Hepatocyte (in vitro differentiated cells): ENCODE results near the gene FBP1. TPM values are rescaled to one million over a fixed set of nuclear protein-coding genes. Genes with fewer than 3 reads are reported as not detected.

Experiments used
- DNase-seq: peaks from one replicate; pipeline ENCODE4 v3.0.0-alpha.2; 2016; ENCODE audit warnings: low spot score
- H2AFZ ChIP-seq: fragments of 200-600 bp; sonication (generic); 2 replicates; pipeline ENCODE4 v1.6.0; 2016; ENCODE audit warnings: antibody characterized with exemption, mild to moderate bottlenecking
- H3K27ac ChIP-seq: fragments of 200-600 bp; sonication (generic); 2 replicates; pipeline ENCODE4 v1.5.1; 2016; ENCODE audit warnings: mild to moderate bottlenecking
- H3K27me3 ChIP-seq: fragments of 200-600 bp; sonication (generic); 2 replicates; pipeline ENCODE4 v1.6.1; 2016
- H3K36me3 ChIP-seq: fragments of 200-600 bp; sonication (generic); replicated peaks from 2 replicates; pipeline ENCODE4 v1.5.1; 2016; ENCODE audit warnings: low read depth; ENCODE audit not compliant: insufficient read depth
- H3K4me1 ChIP-seq: fragments of 200-600 bp; sonication (generic); 2 replicates; pipeline ENCODE4 v1.5.1; 2016; ENCODE audit warnings: mild to moderate bottlenecking, moderate library complexity; ENCODE audit not compliant: insufficient read depth
- H3K4me2 ChIP-seq: fragments of 200-600 bp; sonication (generic); 2 replicates; pipeline ENCODE4 v1.6.0; 2016
- H3K4me3 ChIP-seq: fragments of 200-600 bp; sonication (generic); 2 replicates; pipeline ENCODE4 v1.5.1; 2016; ENCODE audit warnings: mild to moderate bottlenecking
- H3K79me2 ChIP-seq: fragments of 200-600 bp; sonication (generic); 2 replicates; pipeline ENCODE4 v1.6.0; 2017; ENCODE audit warnings: mild to moderate bottlenecking
- H3K9me2 ChIP-seq: fragments of 200-600 bp; sonication (generic); replicated peaks from 2 replicates; pipeline ENCODE4 v1.6.0; 2017; ENCODE audit warnings: mild to moderate bottlenecking; ENCODE audit not compliant: insufficient read depth
- H3K9me3 ChIP-seq: fragments of 200-600 bp; sonication (generic); 2 replicates; pipeline ENCODE4 v1.5.1; 2016; ENCODE audit warnings: low read depth, mild to moderate bottlenecking
- H4K20me1 ChIP-seq: fragments of 200-600 bp; sonication (generic); 2 replicates; pipeline ENCODE4 v1.6.0; 2016; ENCODE audit warnings: mild to moderate bottlenecking; ENCODE audit not compliant: insufficient read depth, poor library complexity, severe bottlenecking
- EZH2 ChIP-seq: fragments of 200-600 bp; sonication (generic); IDR thresholded peaks from 2 replicates; pipeline ENCODE4 v1.6.1; 2016; ENCODE audit warnings: antibody characterized with exemption, mild to moderate bottlenecking, borderline replicate concordance
- EZH2phosphoT487 ChIP-seq: fragments of 200-600 bp; sonication (generic); IDR thresholded peaks from one replicate; pipeline ENCODE4 v1.6.1; 2018; ENCODE audit warnings: antibody characterized with exemption, mild to moderate bottlenecking, low read depth, moderate library complexity; ENCODE audit not compliant: unreplicated experiment, severe bottlenecking
- WGBS: methylation state at CpG from one replicate; pipeline ENCODE4 v1.1.6; 2016; ENCODE audit warnings: low lambda C conversion rate; ENCODE audit errors: missing lambda C conversion rate; 5-methylcytosine and 5-hydroxymethylcytosine counted together
- polyA plus RNA-seq: library from polyadenylated mRNA; unstranded; fragments of >200 nt; fragmentation: Nextera tagmentation; extraction: Ambion mirVana; gene quantifications from 2 replicates; pipeline ENCODE4 v1.2.1, GENCODE V29; 2016
- total RNA-seq: library from RNA; depleted of rRNA; stranded (reverse); fragments of >200 nt; gene quantifications from 2 replicates; pipeline ENCODE4 v1.2.3, GENCODE V29; 2014
- TF ChIP-seq, protein P1 (sequence below): fragments of 200-600 bp; sonication (generic); IDR thresholded peaks from 2 replicates; pipeline ENCODE4 v1.5.1; 2016; ENCODE audit warnings: antibody characterized with exemption, mild to moderate bottlenecking; ENCODE audit not compliant: poor library complexity

The FBP1 gene
- total RNA-seq (24.0 and 31.2 TPM in 2 replicates), polyA plus RNA-seq (38.4 and 65.3 TPM in 2 replicates)

GRCh38 chr9:94639061-94639998 lies at the start of gene FBP1:
FBP1 (minus strand) TSS chr9:94639518; CDS start chr9:94639310, 208 bp downstream.
- H3K27me3 ChIP-seq: peaks cover 7% of the 10 kb centered on the region
- no peaks in the 10 kb centered on the region for H3K79me2 ChIP-seq
- WGBS: 7% methylated on average over 51 of the region's 79 CpGs
- H3K27ac ChIP-seq: no peak within 1 kb of the TSS
- peak; percentile 71 for DNase-seq
- no peak for TF ChIP-seq EZH2phosphoT487
- TF ChIP-seq, protein P1, sequence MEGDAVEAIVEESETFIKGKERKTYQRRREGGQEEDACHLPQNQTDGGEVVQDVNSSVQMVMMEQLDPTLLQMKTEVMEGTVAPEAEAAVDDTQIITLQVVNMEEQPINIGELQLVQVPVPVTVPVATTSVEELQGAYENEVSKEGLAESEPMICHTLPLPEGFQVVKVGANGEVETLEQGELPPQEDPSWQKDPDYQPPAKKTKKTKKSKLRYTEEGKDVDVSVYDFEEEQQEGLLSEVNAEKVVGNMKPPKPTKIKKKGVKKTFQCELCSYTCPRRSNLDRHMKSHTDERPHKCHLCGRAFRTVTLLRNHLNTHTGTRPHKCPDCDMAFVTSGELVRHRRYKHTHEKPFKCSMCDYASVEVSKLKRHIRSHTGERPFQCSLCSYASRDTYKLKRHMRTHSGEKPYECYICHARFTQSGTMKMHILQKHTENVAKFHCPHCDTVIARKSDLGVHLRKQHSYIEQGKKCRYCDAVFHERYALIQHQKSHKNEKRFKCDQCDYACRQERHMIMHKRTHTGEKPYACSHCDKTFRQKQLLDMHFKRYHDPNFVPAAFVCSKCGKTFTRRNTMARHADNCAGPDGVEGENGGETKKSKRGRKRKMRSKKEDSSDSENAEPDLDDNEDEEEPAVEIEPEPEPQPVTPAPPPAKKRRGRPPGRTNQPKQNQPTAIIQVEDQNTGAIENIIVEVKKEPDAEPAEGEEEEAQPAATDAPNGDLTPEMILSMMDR: no peak
- peak within 1 kb of the TSS; percentile 94 for H3K4me2 ChIP-seq
- no peaks in the 10 kb centered on the region for H4K20me1 ChIP-seq
- no peaks in the 10 kb centered on the region for H3K9me2 ChIP-seq
- H2AFZ ChIP-seq: peak within 1 kb of the TSS; percentile 77
- H3K36me3 ChIP-seq: no peaks in the 10 kb centered on the region
- H3K9me3 ChIP-seq: no peaks in the 10 kb centered on the region
- peaks cover 3% of the 10 kb centered on the region for H3K4me1 ChIP-seq
- peak within 1 kb of the TSS; percentile 57 for H3K4me3 ChIP-seq

GRCh38 chr9:94687451-94687850 lies 48.1 kb upstream of the FBP1 start:
- no peak overlapping the region for H3K4me2 ChIP-seq
- H3K27me3 ChIP-seq: no peaks in the 10 kb centered on the region
- no peak overlapping the region for H3K4me3 ChIP-seq
- DNase-seq: no peak
- WGBS: 85% methylated on average over 2 of the region's 2 CpGs
- H3K27ac ChIP-seq: no peak overlapping the region
- no peaks in the 10 kb centered on the region for H3K36me3 ChIP-seq
- TF ChIP-seq EZH2phosphoT487 (no peak), EZH2 (no peak)
- TF ChIP-seq, protein P1: no peak
- H4K20me1 ChIP-seq: no peaks in the 10 kb centered on the region
- H3K4me1 ChIP-seq: peaks cover 8% of the 10 kb centered on the region
- H2AFZ ChIP-seq: no peak overlapping the region
- no peaks in the 10 kb centered on the region for H3K79me2 ChIP-seq
- H3K9me2 ChIP-seq: no peaks in the 10 kb centered on the region
- H3K9me3 ChIP-seq: no peaks in the 10 kb centered on the region

- 94% methylated on average over 2 of the region's 2 CpGs for WGBS
- Histone ChIP-seq H3K27me3 (no peaks in the 10 kb centered on the region), H3K79me2 (no peaks in the 10 kb centered on the region), H3K4me1 (peaks cover 9% of the 10 kb centered on the region), H3K27ac (no peak overlapping the region), H3K9me3 (no peaks in the 10 kb centered on the region), H2AFZ (no peak overlapping the region), H3K4me3 (no peak overlapping the region), H3K36me3 (no peaks in the 10 kb centered on the region), H3K9me2 (no peaks in the 10 kb centered on the region), H3K4me2 (no peak overlapping the region), H4K20me1 (no peaks in the 10 kb centered on the region)
- DNase-seq: no peak
- TF ChIP-seq, protein P1: no peak
- TF ChIP-seq EZH2: no peak
- no peak for TF ChIP-seq EZH2phosphoT487
These were observed 46.0 kb upstream of the FBP1 start for GRCh38 chr9:94685359-94685758.
